Panc1 (cell line): Measurements from ENCODE around the gene HAND1.

Experiments
- CTCF ChIP-seq: fragments of 450-650 bp; IDR thresholded peaks from 2 replicates; pipeline ENCODE4 v1.5.1; 2017; ENCODE audit warnings: mild to moderate bottlenecking
- POLR2AphosphoS5 ChIP-seq: IDR thresholded peaks from 2 replicates; pipeline ENCODE4 v1.6.1; 2012; ENCODE audit warnings: mild to moderate bottlenecking, low read depth, low read length, moderate library complexity
- SIN3A ChIP-seq: IDR thresholded peaks from 2 replicates; pipeline ENCODE4 v1.6.1; 2012; ENCODE audit warnings: low read depth, mild to moderate bottlenecking, low read length, moderate library complexity, borderline replicate concordance; ENCODE audit not compliant: insufficient read depth
- TCF7L2 ChIP-seq: IDR thresholded peaks from 2 replicates; pipeline ENCODE4 v1.6.1; 2011; ENCODE audit warnings: mild to moderate bottlenecking, low read depth, low read length, inconsistent platforms
- TF ChIP-seq, protein P1 (sequence below), 2 experiments: IDR thresholded peaks; 2 replicates each; pipeline ENCODE4 v1.6.1; 2011 to 2012; ENCODE audit warnings: low read depth in 2 of 2, control low read depth in 1 of 2, low read length in 1 of 2, mild to moderate bottlenecking in 1 of 2, moderate library complexity in 1 of 2; ENCODE audit not compliant: insufficient read depth in 1 of 2

DNA sequence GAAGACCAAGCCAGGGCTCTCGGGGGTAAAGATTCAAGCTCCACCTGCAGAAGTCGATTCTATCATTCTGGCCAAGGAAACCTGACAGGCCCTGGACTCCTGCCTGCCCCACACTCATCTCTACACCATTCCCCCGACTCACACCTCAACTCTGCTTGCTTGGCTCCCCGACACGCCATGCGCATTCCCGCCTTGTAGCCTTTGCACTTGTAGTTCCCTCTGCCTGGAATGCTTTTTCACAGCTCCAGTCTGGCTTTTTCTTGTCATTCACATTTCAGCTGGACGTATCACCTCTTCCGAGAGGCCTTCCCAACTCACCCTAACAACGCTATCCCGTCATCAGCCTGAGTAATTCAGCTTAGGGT lies 28.7 kb upstream of the HAND1 start:
- TF ChIP-seq CTCF (no peak), SIN3A (no peak), TCF7L2 (no peak), POLR2AphosphoS5 (no peak)
- TF ChIP-seq, protein P1, sequence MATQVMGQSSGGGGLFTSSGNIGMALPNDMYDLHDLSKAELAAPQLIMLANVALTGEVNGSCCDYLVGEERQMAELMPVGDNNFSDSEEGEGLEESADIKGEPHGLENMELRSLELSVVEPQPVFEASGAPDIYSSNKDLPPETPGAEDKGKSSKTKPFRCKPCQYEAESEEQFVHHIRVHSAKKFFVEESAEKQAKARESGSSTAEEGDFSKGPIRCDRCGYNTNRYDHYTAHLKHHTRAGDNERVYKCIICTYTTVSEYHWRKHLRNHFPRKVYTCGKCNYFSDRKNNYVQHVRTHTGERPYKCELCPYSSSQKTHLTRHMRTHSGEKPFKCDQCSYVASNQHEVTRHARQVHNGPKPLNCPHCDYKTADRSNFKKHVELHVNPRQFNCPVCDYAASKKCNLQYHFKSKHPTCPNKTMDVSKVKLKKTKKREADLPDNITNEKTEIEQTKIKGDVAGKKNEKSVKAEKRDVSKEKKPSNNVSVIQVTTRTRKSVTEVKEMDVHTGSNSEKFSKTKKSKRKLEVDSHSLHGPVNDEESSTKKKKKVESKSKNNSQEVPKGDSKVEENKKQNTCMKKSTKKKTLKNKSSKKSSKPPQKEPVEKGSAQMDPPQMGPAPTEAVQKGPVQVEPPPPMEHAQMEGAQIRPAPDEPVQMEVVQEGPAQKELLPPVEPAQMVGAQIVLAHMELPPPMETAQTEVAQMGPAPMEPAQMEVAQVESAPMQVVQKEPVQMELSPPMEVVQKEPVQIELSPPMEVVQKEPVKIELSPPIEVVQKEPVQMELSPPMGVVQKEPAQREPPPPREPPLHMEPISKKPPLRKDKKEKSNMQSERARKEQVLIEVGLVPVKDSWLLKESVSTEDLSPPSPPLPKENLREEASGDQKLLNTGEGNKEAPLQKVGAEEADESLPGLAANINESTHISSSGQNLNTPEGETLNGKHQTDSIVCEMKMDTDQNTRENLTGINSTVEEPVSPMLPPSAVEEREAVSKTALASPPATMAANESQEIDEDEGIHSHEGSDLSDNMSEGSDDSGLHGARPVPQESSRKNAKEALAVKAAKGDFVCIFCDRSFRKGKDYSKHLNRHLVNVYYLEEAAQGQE (IDR thresholded peaks at IDR 0.05; ENCODE audit: insufficient read depth in 1 of 2, low read depth in 2 of 2, low read length in 1 of 2) = no peak
